HG02885 (cell line): ENCODE data around the gene PTH1R.

Source experiments
- ATAC-seq: cut with Tn5 transposase; IDR thresholded peaks from one replicate; pipeline ENCODE4 v1.9.1; 2021; ENCODE audit warnings: mild to moderate bottlenecking; ENCODE audit not compliant: unreplicated experiment, poor library complexity

PTH1R gene

DNA sequence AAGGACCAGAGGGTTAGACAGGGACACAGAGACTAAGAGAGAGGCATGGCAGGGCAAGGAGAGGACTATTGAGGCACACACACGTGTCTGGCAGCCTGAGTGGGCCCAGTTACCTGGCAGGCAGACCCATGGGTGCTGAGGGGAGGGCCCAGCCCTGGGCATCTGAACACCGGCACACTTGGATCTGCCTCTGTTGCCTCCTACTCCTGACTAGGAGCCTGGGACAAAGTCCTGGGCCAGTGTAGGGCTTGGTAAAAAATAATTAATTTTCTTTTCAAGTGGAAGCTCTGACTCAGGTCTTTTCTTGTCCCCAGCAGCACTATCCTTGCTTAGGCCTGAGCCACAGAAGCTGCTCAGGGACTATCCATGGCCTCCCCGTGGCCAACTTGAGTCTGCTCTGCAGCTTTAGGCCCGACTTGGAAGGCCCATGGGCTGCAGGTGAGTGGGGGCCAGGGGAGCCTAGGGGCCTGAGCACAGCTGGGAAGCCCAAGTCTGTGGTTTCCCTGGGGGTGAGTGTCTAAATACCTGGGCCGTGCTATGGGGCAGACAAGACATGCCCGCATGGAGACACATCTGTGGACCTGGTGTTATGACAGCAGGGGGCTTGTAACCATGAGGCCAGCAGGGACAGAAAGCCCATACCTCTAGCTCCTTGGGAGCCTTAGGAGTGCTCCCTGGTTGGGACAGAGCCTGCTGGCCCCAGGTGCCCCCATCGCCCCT lies at the start of gene PTH1R:
PTH1R (plus strand) TSS at position 316 of the 720 bp plus-strand sequence. CDS start 5,839 bp downstream, outside the sequence.
- ATAC-seq = no peak

DNA sequence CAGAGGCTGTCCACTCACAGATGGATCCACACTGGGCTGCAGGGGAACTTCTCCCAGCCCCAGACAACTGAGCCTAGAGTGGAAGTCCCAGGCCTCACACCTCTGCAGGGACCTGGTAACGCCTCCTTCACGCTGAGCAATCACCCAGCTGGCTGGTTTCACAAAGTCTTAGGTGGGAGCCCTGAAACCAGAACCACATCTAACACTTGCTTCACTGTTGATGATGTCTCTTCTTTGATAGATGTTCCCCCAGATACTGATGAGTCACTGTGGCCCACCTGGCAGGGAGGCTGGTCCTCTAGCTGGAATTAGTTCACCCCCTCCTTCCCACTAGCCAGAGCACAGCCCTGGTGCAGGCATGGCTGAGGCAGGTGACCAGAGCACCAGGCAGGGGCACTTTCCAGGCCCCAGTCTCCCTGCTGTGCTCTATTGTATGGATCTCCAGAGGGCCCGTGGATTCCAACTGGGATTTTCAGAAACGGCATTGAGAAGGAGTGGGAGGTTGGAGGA lies 47.8 kb upstream of the PTH1R start:
- ATAC-seq = no peak

DNA sequence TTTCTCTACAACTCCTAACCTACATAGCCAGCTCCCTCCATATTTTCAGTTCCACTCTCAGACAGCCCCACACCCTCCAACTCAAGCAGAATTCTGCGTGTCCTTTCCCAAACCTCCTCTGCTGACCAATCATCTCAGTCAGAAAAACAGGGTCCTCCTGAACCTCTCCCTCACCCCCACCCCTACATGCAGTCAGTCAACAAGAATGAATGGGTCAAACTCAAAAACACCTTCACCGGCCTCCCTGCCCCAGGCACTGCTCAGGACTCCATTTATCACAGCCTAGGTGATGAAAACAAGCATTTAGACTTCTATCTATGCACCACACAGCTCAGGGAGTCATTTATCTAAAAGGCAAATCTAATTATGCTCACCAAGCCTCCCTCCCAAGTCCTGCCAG lies 46.7 kb upstream of the PTH1R start:
- no peak for ATAC-seq

DNA sequence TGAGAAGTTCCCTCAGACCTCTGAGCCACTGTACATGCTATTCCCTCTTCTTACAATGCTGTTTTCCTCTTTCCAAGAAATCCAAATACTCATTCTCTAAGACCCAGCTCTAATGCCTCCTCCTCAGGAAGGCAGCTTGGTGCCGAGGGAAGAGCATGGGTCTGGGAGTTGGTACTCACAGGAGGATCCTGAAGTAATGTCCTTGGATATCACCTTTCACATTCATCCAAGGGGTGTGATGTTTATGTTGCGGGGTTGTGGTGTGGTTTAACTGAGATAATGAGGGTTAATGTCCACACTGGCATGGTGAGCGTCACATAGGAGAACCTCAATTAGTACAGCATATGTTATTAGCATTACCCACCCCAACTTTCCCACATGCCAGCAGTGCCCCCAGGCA lies 46.2 kb upstream of the PTH1R start:
- no peak for ATAC-seq

DNA sequence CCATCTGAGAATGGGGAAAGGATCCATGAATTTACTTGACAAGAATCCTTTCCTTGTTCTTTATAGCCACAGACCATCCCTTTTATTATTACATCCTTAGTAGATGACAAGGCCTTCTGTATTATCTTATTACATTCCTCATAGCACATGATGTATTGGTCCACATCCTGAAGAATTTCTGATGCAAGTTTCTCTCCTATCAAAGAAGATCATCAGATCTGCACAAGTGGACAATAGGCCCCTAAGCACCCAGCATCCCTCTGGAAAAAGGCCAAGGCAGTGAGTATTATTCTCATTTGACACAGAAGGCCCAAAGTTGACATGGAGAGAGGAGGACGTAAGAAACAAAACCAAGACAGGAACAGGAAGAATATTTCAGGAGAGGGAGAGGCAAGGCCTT lies 45.7 kb upstream of the PTH1R start:
- ATAC-seq = no peak

DNA sequence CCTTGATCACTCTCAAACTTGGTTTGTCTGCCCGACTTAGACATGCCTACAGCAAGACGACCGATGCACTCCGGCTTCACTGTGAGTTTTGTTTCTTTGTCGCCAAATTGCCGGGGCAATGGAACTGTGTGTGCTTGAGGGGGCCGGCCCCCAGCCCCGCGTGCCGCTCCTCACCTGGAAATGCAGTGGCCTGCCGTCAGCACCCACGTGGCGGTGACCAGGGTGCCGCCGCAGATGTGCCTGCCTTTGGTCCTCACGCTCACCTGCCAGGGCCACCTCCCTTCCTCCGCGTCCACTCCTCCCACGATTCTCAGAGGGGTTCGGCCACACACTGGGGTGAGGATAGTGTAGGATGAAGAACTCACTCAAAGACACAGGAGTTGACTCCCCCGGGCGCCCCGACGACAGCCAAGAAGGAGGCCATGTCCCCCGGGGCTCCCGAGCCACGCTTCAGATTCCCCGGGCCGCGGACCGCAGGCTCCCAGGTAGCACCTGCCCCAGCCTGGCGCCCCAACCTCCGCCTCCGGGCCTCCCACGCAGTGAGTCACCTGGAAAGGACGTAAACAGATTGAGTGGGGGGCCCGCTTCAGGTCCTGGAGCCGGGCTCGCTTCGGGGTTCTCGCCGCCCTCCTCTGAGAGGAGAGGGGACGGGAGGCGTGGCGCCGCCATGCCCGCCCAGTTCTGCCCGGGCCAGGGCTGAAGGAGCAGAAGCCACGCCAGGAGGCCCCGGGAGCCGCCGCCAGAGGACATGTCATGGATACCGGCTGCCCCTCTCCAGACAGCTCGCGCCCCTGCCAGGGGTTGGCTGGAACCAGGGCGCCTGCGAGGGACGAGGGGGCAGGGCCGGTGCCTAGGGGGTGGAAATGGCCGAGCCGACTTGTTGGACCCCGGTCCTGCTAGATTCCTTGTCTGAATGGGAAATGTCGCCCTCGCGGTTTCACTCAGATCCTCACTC lies 43.9 kb upstream of the PTH1R start:
- ATAC-seq = no peak

DNA sequence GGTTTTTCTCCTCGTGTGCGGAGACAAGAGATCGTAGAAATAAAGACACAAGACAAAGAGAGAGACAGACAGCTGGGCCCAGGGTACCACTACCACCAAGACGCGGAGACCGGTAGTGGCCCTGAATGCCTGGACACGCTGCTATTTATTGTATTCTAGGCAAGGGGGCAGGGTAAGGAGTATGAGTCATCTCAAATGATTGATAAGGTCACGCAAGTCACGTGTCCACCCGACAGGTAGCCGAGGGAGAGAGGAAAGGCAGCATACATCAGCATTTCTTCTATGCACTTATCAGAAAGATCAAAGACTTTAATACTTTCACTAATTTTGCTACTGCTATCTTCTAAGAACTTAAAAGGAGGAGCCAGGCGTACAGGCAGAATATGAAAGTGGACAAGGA lies 42.5 kb upstream of the PTH1R start:
- ATAC-seq = no peak

DNA sequence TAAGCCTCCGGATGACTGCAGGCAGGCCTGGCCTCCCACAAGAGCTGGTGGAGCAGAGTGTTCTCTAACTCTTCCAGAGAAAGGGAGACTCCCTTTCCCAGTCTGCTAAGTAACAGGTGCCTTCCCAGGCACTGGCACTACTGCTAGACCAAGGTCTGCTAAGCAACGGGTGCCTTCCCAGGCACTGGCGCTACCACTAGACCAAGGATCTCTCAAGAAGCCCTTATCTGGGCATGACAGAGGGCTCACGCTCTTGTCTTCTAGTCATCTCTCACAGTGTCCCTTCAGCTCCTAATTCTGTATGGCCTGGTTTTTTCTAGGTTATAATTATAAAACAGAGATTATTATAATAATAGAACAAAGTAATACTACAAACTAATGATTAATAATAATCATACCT lies 42.0 kb upstream of the PTH1R start:
- ATAC-seq = no peak

DNA sequence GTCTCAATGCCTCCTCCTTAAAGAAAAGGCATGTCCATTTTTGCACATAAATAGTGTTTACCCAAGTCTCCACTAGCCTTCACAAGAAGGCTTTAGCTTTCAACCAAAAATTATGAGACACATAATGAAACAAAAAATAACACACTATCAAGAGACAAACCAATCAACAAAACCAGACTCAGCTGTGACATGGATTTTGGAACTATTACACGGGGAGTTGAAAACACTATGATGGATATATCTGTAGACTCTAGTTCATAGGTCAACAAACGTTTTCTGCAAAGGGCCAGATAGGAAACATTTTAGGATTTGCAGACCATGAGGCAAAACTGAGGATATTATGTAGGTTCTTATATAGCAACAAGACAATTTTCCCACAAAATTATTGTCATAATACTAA lies 39.2 kb upstream of the PTH1R start:
- no peak for ATAC-seq

DNA sequence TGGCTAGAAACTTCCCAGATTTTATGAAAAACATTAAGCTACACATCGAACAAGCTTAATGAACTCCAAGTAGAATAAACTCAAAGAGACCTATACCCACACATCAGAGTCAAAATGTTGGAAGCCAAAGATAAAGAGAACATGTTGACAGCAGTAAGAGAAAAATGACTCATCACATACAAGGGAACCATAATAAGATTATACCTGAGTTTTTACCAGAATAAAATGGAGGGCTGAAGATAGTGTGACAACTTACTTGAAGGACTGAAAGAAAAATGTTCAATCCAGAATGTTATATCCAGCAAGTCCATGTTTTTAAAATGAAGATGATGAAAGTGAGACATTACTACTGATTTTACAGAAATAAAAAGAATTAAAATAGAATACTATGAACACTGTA lies 37.0 kb upstream of the PTH1R start:
- no peak for ATAC-seq

DNA sequence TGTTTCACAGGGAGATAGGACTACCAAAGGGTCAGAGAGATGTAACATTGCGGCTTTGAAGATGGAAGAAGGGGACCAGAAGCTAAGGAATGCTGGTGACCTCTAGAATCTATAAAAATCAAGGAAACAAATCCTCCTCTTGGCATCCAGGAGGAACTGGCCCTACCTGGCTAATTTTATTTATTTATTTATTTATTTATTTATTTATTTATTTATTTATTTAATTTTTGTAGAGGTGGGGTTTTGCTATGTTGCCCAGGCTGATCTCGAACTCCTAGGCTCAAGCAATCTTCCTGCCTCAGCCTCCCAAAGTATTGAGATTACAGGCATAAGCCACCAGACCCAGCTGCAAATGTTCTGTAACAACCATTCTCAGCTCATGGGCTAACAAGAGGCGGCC lies 34.0 kb upstream of the PTH1R start:
- no peak for ATAC-seq

DNA sequence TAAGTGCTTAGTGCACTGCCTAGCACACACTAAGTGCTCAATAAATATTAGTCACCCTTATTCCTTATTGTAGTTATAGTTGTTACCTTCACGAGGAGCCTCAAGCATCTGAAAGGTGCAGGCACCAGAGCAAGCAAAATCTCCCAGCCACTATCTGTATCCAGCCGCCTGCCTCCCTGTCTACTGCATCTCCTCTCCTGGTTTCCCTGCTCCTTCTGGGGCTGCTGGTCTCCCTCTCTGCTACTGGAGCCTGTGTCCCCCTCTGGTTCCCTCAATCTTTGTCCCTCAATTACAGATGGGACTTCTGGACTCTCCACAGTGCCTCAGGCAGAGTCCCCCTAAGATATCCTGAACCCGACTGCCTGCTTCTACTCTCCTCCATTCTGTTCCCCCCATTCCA lies 33.1 kb upstream of the PTH1R start:
- ATAC-seq = no peak

DNA sequence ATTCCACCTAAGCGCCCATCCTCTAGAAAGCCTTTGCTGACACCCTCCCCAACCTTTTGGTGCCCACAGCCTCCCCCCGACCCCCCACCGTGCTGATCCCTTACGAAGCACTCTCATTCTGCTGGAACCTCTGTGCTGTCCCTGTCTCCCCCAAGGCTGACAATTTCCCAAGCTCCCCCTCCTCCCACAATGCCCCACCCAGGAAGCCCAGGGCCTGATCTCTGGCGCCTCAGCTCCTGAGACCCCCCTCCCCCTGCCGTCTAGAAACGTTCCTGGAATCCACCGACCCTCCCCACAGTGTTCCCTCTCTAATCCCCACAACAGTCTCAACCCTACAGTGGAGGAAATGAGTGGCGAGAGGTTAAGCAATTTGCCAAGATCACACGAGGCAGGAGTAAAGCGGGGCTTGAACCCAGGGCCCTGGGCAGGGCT lies 32.6 kb upstream of the PTH1R start:
- no peak for ATAC-seq

DNA sequence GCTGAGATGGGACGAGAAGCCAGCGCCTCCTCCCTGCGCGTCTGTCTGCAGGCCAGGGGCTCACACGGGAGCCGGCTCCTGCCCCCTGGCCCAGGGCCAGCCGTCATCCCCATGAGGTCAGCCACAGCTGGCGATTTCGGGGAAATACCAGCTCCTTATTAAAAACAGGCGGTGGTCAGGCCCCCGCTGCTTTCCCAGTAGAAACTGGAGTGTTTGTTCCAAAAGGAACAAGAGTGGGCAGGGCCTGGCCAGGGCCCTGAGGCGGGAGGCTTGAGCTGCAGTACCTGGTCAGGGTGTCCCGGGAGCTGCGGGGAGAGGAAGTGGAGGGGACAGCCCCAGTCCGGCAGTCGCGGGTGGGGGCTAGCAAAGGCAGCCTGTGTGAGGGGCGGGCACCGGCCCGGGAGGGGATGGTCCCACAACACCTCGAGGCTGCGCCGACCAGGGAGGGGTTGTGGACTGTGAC lies 32.1 kb upstream of the PTH1R start:
- peak; percentile 57 for ATAC-seq

DNA sequence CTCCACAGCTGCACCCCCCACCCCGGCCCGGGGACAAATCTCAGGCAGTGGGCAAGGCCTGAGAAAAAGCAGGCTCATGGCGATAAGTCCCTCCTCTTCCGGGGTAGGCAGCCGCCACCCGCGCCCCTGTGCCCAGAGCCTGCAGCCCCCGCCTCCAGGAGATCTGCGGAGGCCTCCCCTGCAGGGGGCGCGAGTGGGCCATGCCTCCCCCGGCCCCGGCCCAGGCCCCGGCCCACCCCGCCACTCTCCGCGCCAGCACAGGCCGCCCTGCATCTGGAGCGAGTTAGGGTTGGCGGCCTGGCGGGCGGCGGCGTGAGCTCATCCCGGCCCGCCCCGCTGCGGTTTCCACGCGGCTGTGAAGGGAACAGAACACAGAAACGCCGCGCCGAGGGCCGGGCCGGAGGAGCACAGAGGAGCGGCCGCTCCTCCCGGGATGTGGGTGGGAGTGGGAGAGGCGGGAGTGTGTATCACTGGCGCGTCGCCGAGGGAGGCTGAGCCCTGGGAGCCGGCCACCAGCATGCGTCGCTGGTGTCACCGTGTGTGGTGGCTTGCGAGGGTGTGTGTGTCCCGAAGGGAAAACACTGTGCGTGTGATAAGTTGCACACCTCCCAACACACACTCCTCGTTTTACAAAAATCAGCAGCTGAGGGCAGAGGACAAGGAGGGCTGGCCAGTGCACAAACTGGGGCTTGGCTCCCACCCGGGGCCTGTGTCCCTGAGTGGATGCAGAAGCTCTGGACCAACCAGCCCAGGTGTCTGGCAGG lies 31.5 kb upstream of the PTH1R start:
- peak; percentile 86 for ATAC-seq

DNA sequence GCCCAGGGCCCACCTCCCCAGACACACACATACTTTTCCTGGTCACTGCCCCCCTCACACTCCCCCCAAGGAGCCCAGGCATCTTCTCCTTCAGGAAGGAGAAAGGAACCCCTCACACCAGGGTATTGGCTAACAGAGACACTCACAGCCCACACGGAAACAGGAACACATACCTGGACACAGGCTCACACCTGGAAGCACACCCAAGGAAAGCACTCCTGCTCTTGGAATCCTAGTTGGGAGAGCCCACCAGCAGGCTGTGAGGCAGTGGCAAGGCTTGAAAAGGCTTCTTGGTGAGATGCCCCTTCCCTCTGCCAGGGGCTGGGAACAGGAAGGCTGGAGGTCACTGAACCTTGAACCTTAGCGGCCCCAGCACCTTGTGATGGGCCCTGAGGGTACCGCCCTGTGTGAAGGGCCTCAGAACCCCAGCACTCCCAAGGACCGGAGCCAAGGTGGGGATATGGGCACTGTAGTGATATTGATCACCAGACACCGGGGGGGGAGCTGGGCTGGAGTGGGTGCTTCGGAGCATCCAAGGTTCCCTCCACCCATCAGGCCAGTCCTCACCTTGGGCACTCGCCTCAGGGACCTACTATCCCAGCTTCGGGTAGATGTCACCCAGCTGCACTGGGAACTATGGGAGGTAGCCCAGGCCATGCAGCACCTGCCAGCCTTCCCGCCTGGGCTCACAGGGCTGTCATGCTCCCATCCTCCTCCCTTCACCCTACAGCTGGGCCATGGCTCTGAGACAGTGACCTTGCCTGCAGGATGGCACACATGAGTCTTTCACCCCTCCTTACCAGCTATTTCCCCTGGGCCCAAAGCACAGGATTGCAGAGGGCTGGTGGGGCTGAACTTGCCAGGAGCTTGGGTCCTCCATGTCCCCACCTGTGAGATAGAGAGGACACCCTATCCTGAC lies 30.6 kb upstream of the PTH1R start:
- no peak for ATAC-seq

DNA sequence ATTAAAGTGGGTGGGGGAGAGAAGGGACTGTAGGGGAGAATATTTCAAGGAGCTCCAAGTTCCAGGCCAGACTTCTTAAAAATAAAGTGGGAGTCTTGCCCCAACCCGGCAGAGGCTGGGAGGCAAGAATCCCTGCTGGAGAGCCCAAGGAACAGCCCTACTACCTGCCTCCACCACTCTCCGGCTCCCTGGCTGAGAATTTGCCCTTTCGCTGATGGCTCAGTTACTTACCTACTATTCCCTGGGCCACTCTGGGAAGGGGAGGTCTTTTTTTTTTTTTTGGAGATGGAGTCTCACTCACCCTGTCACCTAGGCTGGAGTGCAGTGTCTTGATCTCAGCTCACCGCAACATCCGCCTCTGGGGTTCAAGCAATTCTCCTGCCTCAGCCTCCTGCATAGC lies 29.8 kb upstream of the PTH1R start:
- ATAC-seq = no peak

DNA sequence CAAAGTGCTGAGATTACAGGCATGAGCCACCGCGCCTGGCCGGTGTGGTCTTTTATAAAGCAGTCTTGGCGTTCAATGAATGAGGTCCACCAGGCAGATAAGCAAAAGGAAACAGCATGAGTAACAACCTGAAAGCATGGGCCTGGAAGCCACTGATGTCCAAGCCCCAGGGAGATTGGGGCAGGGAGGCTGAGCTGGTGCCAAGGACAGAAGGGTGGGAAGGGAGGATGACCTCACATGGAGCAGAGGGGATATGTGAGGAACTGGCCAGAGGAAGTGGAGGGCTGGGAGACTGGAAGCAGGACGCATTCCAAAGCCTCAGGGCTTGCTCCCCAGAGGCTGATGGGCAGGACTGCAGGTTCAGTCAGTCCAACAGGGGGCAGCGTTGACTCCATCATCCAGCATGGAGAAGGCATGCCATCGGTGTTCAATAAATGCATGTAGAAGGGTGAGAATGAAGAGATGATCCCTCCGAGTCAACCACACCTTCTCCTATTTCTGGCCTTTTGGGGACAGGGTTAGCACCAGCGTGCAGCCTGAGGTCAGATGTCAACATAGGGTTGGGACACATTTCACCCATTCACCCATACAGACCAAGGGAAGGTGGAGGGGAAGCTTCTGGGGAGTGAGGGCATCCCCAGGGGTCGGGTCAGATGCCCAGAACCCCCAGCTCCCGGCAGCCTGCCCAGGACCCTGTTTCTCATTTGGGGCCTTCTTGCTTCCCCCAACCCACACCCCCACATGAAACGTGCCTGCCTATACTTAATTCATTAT lies 29.1 kb upstream of the PTH1R start:
- no peak for ATAC-seq
